NCI-H2107 (cell line): ENCODE measurements around the gene FBXL20.
"Not testable (repeated sequence)": the region's sequence is repeated elsewhere in the genome, so short reads cannot be mapped to it uniquely, and the experiment has no call there.

Source experiments
- DNase-seq: peaks from one replicate; lab custom pipeline; 2025; lab: John Stamatoyannopoulos, UW

FBXL20 gene

GRCh38 chr17:39385040-39385439 lies 16.4 kb downstream of the FBXL20 start:
- no peak for DNase-seq

GRCh38 chr17:39380144-39380543 lies 21.3 kb downstream of the FBXL20 start:
- DNase-seq, result no peak

GRCh38 chr17:39376434-39376833 lies 25.0 kb downstream of the FBXL20 start:
- DNase-seq, result no peak

- not testable (repeated sequence) for DNase-seq
Observed at GRCh38 chr17:39367805-39368204, 33.6 kb downstream of the FBXL20 start.

GRCh38 chr17:39365872-39366271 lies 35.6 kb downstream of the FBXL20 start:
- DNase-seq, result no peak

GRCh38 chr17:39365242-39365641 lies 36.2 kb downstream of the FBXL20 start:
- no peak for DNase-seq

- DNase-seq, result no peak
Observed at GRCh38 chr17:39364236-39365025, 37.0 kb downstream of the FBXL20 start.

GRCh38 chr17:39361064-39361463 lies 40.4 kb downstream of the FBXL20 start:
- no peak for DNase-seq

- DNase-seq, result no peak
Observed at GRCh38 chr17:39360537-39360936, 40.9 kb downstream of the FBXL20 start.

GRCh38 chr17:39359994-39360393 lies 41.4 kb downstream of the FBXL20 start:
- no peak for DNase-seq

- DNase-seq, result no peak
Observed at GRCh38 chr17:39357986-39358385, 43.4 kb downstream of the FBXL20 start.

- DNase-seq, result no peak
Observed at GRCh38 chr17:39357488-39357887, 43.9 kb downstream of the FBXL20 start.

- DNase-seq, result no peak
Observed at GRCh38 chr17:39352986-39353385, 48.4 kb downstream of the FBXL20 start.

GRCh38 chr17:39352511-39352910 lies 48.9 kb downstream of the FBXL20 start:
- no peak for DNase-seq

- DNase-seq, result no peak
Observed at GRCh38 chr17:39351508-39351907, 49.9 kb downstream of the FBXL20 start.

GRCh38 chr17:39349246-39349645 lies 52.2 kb downstream of the FBXL20 start:
- no peak for DNase-seq

- DNase-seq, result not testable (repeated sequence)
Observed at GRCh38 chr17:39346863-39347262, 54.6 kb downstream of the FBXL20 start.

- DNase-seq, result no peak
Observed at GRCh38 chr17:39341541-39341940, 59.9 kb downstream of the FBXL20 start.

- no peak for DNase-seq
Observed at GRCh38 chr17:39340731-39341130, 60.7 kb downstream of the FBXL20 start.

GRCh38 chr17:39339272-39339671 lies 62.2 kb downstream of the FBXL20 start:
- DNase-seq, result no peak

- DNase-seq, result not testable (repeated sequence)
Observed at GRCh38 chr17:39337649-39338048, 63.8 kb downstream of the FBXL20 start.

GRCh38 chr17:39335704-39336223 lies 65.7 kb downstream of the FBXL20 start:
- DNase-seq, result no peak

- not testable (repeated sequence) for DNase-seq
Observed at GRCh38 chr17:39334008-39334744, 67.2 kb downstream of the FBXL20 start.
